Upper lobe of right lung (tissue), 1 donor: Measurements from ENCODE around the gene PREB. TPM values are rescaled to one million over a fixed set of nuclear protein-coding genes. Genes with fewer than 3 reads are reported as not detected.

Experiments
- ATAC-seq: fragments of 200-7000 bp; cut with Tn5 transposase; one replicate; pipeline ENCODE4 v1.9.1; 2020; ENCODE audit warnings: mild to moderate bottlenecking, moderate library complexity
- DNase-seq: peaks from one replicate; pipeline ENCODE4 v3.0.0-alpha.2; 2020
- H3K27ac ChIP-seq: fragments of 200-600 bp; one replicate; pipeline ENCODE4 v1.8.0; 2022
- H3K27me3 ChIP-seq: fragments of 200-600 bp; one replicate; pipeline ENCODE4 v1.8.0; 2022; ENCODE audit warnings: mild to moderate bottlenecking
- H3K36me3 ChIP-seq: fragments of 200-600 bp; one replicate; pipeline ENCODE4 v1.8.0; 2022
- H3K4me1 ChIP-seq: fragments of 200-600 bp; one replicate; pipeline ENCODE4 v1.8.0; 2022
- H3K4me3 ChIP-seq: fragments of 200-600 bp; one replicate; pipeline ENCODE4 v1.8.0; 2022; ENCODE audit warnings: mild to moderate bottlenecking
- H3K9me3 ChIP-seq: fragments of 200-600 bp; one replicate; pipeline ENCODE4 v1.8.0; 2022
- CTCF ChIP-seq: fragments of 200-600 bp; IDR thresholded peaks from one replicate; pipeline ENCODE4 v1.8.0; 2022; ENCODE audit warnings: antibody characterized with exemption
- intact Hi-C: fragments of 100-400 bp; cut with DNase I; formaldehyde crosslinking; loops from one replicate; pipeline ENCODE4 v1.11.0; 2022
- total RNA-seq: library from RNA; stranded (reverse); fragmentation: NEBNext Ultra II Directional; extraction: Animal tissue kit (Norgen Biotek cat#: 25700); gene quantifications from one replicate; pipeline ENCODE4 v1.2.1, GENCODE V29; 2021
- donor health status: DM: no; HTN: yes; CAD: no; lungs with severe emphysema.

Gene PREB
- total RNA-seq, 1 donor from 2014 or later, result 42.1 TPM

- Histone ChIP-seq H3K4me3 (no peak overlapping the region), H3K36me3 (no peaks in the 10 kb centered on the region), H3K9me3 (no peaks in the 10 kb centered on the region), H3K27me3 (no peaks in the 10 kb centered on the region), H3K27ac (no peak overlapping the region), H3K4me1 (peaks cover 4% of the 10 kb centered on the region)
- intact Hi-C loops, result no loop called here
- no peak for TF ChIP-seq CTCF
- DNase-seq, result no peak
- ATAC-seq, result no peak
Observed at GRCh38 chr2:27164960-27165763, 30.7 kb upstream of the PREB start.

GRCh38 chr2:27162151-27163121 lies 28.0 kb upstream of the PREB start:
- no peak for TF ChIP-seq CTCF
- Histone ChIP-seq H3K9me3 (no peaks in the 10 kb centered on the region), H3K27me3 (no peaks in the 10 kb centered on the region), H3K36me3 (no peaks in the 10 kb centered on the region), H3K27ac (no peak overlapping the region), H3K4me1 (no peaks in the 10 kb centered on the region), H3K4me3 (no peak overlapping the region)
- DNase-seq, result no peak
- no peak for ATAC-seq
- intact Hi-C loops, result no loop called here

GRCh38 chr2:27160191-27160590 lies 25.8 kb upstream of the PREB start:
- Histone ChIP-seq H3K9me3 (no peaks in the 10 kb centered on the region), H3K4me3 (no peak overlapping the region), H3K36me3 (no peaks in the 10 kb centered on the region), H3K27ac (no peak overlapping the region), H3K27me3 (no peaks in the 10 kb centered on the region), H3K4me1 (no peaks in the 10 kb centered on the region)
- no peak for DNase-seq
- no peak for ATAC-seq
- TF ChIP-seq CTCF, result no peak
- intact Hi-C loops, result no loop called here

GRCh38 chr2:27159271-27159670 lies 24.8 kb upstream of the PREB start:
- TF ChIP-seq CTCF, result no peak
- no peaks in the 10 kb centered on the region for H3K36me3 ChIP-seq
- H3K27me3 ChIP-seq, result no peaks in the 10 kb centered on the region
- H3K4me1 ChIP-seq, result no peaks in the 10 kb centered on the region
- no peak overlapping the region for H3K4me3 ChIP-seq
- peak; percentile 19 for ATAC-seq
- no peak overlapping the region for H3K27ac ChIP-seq
- no peaks in the 10 kb centered on the region for H3K9me3 ChIP-seq
- intact Hi-C loops, result no loop called here
- no peak for DNase-seq

GRCh38 chr2:27158468-27158867 lies 24.0 kb upstream of the PREB start:
- no peak for DNase-seq
- TF ChIP-seq CTCF, result no peak
- intact Hi-C loops, result no loop called here
- no peak for ATAC-seq
- H3K4me1 ChIP-seq, result no peaks in the 10 kb centered on the region
- no peaks in the 10 kb centered on the region for H3K27me3 ChIP-seq
- no peaks in the 10 kb centered on the region for H3K9me3 ChIP-seq
- no peaks in the 10 kb centered on the region for H3K36me3 ChIP-seq
- H3K27ac ChIP-seq, result no peak overlapping the region
- H3K4me3 ChIP-seq, result no peak overlapping the region
